Fibroblast of peridontal ligament (primary cell): Measurements from ENCODE around the gene CHRM4.

Experiments used
- DNase-seq: peaks from one replicate; pipeline ENCODE4 v3.0.0-alpha.2; 2010; ENCODE audit errors: extremely low read depth

The CHRM4 gene

DNA sequence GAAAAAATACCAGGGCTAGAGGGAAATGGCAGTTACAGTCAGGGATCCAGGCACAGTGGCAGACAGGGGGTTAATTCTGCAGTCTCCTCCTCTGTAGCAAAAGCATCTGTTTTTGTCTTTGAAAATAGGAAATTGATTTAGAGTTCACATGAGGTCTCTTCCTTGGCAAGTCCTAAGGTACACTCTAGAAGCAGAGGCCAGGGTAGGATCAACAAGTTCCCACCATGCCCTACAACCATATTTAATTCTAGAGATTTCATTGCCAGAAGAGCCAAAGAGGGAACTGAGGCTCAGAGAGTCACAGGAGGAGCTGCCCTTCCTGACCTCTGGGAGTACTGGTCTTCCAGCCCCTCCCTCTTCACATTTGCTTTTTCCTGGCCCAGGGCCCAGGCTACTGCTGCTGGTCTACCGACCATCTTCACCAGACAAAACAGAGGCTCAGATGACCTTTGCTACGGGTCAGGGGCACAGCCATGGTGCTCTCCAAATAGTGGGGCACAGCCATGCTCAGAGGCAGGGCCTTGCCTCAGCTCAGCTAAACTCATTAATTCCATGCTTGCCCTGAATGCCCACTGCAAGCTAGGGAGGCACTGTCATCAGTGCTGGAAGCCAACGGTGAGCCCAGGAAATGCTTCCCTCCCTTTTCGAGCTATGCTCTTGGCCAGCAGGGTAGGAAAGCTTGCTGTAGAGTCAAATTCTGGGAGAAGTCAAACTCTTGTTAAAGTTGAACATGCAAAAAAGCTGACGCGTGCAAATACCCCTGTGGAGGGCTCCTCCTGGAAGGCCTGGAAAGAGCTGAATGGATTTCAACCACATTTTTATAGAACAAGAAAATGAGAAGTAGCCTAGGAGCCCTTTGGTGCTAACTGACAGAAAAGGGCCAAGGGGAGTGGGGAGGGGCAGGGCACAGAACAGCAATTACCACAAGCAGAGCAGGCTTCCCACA, 11.7 kb upstream of the CHRM4 start:
- no peak for DNase-seq

DNA sequence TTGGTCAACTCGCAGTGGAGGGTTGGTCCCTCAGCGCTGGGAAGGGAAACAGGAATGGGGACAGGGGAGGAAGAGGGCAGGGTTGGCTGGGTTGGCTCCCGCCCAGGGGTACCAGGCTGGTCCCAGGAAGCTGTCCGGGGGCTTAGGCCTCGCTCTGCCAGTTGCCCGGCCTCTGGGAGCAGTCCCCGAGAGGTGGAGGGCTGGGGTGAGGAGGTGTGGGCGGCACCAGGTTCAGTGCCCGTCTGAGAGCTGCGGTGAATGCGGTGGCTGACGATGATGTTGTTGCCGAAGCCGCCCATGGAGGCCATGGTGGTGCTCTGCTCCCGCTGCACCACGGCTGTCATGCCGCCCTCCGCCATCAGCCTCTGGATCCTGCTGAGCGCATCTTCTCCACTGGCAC, 6.0 kb upstream of the CHRM4 start:
- no peak for DNase-seq

DNA sequence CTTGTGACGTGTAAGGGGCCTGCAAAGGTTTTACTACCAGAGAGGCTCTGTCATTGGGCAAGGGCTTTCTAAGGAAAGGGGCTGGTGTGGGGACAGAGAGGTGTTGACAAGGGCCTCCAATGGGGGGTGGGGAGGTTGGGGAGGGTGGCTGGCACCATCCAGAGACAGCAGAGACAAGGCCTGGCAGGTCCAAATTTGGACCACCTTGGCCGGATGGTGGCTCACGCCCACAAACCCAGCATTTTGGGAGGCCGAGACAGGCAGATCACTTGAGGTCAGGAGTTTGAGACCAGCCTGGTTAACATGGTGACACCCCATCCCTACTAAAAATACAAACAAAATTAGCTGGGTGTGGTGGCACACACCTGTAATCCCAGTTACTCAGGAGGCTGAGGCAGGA, 2.2 kb upstream of the CHRM4 start:
- no peak for DNase-seq

DNA sequence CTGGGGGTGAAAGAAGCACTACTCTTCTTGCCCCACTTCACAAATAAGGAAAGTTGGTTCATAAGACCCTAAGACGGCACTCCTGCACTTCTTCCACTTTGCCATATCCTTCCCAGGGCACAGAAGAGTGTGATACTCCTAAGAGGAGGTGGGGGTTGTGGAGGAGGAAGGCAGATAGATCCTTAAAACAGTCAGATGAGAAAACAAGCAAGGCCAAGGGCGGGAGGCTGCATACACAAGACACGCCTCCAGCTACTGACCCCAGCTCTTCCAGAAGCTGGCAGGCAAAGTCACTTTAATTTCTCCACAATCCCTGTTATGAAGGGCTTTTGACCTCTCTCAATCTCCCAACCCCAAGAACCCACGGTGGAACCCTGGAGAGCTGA, 1.6 kb upstream of the CHRM4 start:
- DNase-seq: no peak

DNA sequence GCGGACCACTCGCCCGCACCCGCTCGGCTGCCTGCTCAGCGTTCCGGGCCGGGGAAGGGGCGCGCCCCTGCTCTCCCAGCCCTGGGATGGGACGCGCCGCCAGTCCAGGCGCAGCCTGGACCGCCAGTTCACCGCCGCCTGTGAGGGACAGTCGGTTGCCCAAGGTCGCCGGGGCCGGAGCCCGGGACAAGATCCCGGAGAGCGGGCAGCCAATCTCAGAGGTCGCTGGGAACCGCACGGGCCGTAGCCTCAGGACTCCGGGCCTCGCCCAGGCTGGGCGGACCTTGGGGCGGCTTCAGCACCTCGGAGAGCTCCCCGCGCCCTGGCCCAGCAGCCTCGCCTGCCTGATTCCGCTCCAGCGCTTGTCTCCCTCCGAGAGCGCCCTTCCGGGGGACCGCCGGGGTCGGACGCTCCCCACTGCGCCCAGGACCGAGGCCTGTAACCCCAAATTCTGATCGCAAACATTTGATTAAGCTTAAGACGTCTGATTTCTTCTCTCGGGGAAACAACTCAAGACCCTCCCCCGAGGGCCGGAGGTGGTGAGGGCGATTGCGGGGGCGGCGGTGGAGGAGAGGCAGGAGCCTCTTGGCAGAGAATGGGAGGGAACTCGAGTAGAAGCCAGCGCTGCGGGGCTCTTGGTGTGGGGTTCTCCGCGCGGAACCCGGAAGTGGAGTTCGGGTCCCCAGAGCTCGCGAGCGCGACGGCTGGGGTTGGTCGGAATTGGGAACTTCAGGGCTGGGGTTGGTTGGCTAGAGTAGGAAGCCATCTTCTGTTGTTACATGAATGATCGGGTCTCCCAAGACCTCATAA, 1.1 kb upstream of the CHRM4 start:
- DNase-seq: peak; percentile 70

DNA sequence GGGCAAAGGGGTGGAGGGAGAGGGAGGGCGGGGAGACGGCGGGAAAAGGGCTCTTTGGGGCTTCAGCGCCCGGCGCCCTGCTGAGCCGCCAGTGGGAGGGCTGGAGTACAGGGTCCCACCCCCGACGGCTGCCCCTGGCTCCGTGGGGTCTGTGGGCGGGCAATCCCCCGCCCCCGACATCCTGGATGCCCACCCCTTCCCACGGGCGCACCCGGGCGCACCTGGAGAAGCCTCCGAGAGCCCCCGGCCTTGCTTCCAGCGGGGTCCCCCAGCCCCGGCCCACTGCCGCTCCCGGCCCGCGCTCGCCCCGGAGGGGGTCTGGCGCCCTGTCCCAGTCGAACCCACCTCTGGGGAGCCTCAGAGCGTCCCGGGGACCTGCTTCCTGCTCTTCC, 394 bp downstream of the CHRM4 start:
- no peak for DNase-seq

DNA sequence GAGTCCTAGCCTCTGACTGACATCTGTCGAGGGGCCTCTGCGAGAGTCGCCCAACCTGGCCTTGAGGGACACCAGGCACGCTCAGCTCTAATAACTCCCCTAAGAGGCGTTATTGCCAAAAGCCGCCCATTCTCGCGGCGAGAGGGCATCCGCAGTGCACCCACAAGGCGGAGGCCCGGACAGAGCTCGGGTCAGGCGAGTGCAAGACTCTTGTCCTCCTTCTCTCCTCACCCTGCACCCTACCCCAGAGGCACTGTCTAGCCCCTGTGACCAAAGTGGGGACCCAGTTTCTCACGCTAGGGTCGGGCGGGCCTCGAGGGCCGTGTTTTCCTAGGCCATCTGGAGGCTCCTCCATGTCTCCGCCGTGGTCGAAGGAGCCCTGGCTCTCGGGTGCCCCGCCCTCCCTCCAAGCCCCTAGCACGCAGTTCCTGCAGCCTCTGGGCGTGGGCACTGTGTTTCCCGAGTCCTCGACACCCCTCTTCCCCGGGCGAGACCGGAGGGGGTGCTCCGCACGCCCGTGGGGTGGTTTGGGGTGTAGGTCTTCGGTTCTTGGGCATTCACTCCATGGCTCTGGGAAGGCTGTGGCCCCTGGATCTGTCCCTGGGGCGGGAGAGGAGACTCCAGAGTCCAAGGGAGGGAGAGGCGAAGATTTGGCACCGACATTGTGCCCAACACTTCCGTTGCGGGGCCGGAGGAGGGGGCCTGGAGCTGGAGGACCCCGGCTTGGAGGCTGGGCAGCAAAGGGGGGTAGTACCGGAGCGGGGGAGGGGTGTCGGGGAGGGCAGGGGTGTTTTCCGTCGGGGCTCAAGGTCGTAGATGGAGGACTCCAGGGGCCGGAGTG, 1.0 kb downstream of the CHRM4 start:
- DNase-seq: no peak

DNA sequence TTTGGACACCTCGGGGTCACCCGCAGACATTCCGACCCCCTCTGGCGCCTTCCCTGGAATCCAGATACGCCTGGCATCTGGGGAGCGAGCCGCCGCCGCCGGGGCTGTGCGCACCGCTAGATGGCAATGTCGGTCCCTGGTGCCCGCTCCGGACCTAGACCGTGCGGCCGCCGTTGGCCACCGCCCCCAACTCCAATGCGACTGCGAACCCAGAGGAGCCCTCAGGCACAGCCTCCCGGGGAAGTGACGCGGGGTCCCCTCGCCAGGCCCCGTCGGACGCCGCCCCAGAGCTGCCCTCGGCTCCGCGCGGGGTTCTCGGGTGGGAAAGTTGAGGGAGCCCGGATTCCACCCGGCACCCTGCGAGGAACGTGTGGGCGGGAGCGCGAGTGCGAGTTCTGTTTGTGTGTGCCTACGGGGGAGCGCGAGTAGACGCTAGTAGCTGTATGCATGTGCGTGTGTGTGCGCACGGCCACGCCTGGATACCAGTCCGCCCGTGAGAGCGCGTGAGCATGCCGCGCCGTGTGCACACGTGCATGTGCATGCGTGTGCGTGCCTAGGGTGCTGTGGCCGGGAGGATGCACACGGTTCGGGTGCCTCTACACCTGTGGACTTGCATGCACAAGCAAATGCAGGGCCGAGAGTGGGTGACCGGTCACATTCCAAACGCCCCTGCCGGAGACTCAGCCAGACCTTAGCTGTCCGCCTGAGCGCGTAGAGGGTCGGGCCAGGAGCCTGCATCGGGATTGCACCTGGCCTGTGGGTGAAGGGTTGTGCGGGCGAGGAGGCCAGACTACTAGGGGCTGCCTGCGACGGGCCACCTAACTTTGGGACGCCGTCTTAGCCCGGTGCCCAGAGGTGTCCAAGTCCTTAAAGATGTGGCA, 1.9 kb downstream of the CHRM4 start:
- DNase-seq: peak; percentile 38

DNA sequence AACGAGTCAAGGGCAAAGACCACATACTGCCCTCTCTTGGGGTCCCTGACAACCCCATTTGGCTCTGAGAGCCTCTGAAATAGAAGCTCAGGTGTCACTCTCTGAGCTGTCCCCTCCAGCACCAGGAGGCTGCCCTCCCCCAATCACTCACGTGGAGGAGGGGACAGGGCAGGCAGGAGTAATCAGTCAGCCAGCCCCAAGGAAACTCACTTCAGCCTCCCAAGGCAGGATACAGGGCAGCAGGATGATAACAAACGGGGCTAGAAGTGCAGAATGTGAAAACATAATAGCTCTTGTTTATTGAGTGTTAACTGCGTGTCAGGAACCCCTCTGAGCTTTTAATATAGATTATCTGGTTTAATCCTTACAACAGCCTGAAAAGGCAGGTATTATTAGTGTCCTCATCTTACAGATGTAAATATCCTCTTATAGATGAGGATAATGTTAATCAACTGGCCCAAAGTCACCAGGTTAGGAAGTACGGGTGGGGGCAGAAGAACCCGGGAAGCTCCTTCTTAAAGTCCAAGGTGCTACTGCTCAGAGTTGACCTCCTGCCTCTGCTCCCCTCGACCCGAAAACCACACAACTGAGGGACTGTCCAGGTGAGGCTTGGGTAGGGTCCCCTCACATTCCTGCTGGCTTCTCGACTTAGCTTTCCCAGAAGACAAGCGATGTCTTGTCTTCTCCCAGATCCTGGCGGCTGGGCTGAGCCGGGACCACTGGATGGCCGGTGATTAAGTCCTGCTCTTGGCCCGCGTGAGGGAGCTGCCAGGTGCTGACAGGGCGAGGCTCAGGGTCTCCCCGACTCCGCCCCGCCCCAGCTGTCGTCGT, 2.7 kb downstream of the CHRM4 start:
- no peak for DNase-seq

DNA sequence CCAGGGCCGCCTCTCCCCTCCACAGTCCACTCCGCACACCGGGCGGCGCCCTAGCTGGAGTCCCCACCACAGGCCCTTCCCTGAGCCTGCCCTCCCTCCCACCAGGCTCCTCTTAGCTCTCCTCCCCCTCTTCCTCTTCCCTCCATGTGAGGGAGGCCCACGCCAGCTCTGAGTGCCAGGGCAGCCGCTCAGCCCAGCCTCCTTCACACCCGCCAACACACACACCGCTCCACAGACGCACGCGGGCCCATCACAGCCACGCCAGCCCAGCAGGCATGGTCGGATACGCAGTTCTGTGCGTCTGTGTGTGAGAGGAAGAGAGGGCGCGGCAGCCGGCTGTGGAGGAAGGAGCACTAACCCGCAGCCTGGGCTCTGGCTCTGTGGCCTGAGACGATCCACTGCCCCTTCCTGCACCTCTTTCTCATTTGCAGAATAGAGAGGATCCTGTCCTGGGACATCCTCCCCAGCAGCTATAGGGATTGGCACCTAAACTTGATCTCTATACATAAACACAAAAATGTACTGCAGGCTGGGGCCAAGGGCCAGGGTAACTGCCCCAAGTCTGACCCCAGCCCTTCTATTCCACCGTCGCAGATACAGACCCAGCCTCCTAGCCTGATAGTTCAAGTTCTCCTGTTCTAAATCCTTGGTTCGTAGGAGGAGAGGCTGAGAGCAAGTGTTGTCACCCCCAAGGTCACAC, 3.5 kb downstream of the CHRM4 start:
- no peak for DNase-seq

DNA sequence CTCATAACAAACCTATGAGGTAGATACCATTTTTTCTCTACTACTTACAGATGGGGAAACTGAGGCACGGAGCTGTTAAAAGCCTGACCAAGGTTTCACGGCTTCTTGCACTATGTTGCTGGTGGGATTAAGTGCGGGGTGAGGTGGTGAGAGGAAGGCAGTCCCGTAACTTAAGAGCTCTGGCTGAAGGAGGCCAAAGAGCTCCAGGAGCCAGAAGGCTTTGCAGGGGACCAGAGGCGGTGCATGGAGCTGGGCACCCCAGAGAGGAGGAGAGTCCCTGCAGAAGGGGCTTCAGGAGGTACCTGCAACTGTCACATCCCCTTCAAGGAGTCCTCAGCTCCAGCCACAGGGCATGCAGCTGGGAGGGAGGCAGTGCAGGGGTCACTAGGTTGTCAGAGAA, 4.1 kb downstream of the CHRM4 start:
- DNase-seq: no peak

DNA sequence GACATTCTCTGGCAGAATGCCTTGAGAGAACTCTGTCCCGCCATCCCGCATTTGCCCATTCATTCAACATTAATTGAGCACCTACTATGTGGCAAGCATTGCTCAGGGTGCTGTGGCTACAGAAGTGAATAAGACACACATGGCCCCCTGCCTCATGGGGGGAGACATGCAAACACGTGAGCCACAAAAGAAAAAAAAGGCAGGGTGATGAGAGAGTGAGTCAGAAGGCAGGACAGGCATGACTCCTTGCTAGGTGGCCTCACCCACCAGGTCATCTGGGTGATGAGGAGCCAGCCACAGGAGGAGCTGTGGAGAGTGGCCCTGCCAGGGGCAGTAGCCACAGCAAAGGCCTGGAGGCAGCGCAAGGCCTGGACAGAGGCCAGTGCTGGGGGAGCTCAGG, 4.9 kb downstream of the CHRM4 start:
- DNase-seq: no peak

DNA sequence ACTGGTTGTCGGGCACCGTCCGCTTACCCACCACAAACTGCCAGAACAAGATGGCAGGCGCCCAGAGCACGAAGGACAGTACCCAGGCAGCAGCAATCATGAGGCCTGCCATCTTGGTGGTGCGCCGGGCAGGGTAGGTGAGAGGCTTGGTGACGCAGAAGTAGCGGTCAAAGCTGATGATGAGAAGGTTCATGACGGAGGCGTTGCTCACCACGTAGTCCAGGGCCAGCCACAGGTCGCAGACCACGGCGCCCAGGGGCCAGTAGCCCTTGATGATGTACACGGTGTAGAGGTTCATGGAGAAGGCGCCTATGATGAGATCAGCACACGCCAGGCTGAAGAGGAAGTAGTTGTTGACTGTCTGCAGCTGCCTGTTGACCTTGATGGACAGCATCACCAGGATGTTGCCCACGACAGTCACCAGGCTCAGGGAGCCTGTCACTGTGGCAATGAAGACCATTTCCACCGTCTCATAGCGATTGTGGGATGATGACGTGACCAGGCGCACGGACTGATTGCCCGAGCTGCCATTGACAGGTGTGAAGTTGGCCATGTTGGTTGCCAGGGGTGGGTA, 5.5 kb downstream of the CHRM4 start:
- no peak for DNase-seq

DNA sequence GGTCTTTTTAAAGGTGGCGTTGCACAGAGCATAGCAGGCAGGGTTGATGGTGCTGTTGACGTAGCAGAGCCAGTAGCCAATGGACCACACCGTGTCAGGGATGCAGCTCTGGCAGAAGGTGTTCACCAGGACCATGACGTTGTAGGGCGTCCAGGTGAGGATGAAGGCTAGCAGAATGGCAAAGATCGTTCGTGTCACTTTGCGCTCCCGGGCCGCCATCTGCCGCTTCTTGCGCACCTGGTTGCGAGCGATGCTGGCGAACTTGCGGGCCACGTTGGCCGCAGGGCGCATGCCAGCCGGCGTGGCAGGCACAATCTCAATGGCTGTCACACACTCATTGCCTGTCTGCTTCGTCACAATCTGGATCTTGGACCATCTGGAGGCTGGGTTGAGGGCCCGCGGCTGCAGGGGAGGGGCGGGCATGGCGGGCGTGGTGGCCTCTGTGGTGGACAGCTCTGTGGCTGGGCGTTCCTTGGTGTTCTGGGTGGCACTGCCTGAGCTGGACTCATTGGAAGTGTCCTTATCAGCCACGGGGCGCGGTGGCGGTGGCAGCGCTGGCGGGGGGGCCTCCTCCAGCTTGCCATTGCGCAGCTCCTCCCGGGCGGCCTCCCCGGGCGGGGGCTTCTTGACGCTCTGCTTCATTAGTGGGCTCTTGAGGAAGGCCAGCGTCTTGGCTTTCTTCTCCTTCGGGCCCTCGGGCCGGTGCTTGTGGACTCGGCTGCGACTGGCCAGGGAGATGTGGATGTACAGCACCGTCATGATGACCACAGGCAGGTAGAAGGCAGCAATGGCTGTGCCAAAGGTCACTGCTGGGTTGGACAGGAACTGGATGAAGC, 6.2 kb downstream of the CHRM4 start:
- no peak for DNase-seq

DNA sequence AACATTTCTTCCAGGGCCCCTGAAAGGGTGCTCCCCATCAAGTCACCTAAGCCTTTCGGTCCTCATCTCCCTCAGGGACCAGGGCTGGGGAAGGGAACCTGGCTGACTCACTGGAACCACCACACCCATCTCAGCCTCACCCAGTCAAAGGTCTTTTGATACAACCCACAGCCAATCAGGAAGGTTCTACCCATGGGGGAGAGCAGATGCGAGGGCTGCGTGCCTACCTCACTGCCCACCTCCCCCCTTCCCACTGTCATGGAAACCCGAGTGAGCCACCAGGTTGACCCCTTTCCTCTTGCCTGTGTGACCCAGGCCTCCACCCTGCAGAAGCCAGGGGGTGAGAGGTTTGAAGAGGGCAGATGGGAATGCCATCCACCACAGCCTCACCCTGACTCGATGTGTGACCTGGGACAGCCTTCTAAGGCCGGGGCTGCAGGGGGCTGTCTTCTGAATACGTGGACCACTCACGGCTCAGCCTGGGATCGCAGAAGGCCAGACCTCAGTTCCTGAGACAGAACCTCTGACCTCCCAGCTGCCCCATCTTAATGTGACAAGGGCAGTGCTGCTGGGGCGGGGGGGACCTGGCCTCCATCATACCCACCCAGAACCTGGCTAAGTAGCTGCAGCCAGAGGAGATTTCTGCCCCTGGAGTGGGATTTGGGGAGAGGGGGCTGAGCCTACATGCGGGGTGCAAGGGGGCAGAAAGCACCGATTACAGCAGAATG, 7.4 kb downstream of the CHRM4 start:
- no peak for DNase-seq

DNA sequence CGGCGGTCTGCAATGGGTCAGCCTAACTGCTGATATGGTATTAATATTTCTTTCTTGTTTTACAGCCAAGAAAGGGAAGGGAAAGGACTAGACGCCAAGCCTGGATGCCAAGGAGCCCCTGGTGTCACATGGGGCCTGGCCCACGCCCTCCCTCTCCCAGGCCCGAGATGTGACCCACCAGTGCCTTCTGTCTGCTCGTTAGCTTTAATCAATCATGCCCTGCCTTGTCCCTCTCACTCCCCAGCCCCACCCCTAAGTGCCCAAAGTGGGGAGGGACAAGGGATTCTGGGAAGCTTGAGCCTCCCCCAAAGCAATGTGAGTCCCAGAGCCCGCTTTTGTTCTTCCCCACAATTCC, 8.2 kb downstream of the CHRM4 start:
- no peak for DNase-seq

DNA sequence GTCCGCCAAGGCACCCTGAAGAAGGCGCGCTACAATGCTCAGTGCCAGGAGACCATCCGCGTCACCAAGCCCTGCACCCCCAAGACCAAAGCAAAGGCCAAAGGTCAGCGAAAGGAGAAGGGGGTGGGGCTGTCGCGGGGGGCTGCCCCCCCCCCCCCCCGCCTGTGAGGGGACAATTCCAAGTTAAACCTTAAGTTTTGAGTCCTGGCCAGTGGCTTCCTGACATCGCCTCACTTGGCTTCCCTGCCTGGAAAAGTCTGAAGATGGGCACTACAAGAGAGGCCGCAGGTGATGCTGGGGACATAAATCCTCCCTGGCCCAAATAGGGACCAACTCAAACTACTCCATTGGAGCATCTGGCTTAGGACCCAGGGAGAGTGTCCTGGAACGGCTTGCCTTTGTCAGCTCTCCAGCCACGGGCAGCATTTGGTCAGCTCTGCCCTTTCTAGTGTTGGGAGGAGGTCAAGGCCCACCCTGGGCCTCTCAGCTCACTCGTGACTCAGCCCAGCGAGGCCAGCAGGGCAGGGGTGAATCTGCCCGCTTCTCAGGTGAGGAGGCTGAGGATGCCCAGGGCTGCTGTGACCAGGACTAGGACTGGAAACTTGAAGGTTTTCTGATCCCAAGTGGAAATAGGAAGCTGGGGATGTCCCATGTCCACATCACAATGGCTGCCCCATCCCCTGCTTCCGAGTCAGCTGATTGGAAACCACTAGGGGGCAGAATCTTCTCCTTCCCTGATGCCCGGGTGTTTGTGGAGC, 8.8 kb downstream of the CHRM4 start:
- DNase-seq: peak; percentile 49
